H9 (cell line): ENCODE results near the gene SLC52A1. TPM values are rescaled to one million over a fixed set of nuclear protein-coding genes. Genes with fewer than 3 reads are reported as not detected.

ENCODE experiments used
- DNase-seq: peaks from one replicate; pipeline ENCODE4 v3.0.0-alpha.2; 2017
- H2AFZ ChIP-seq: one replicate; pipeline ENCODE4 v1.6.1; 2013; ENCODE audit warnings: mild to moderate bottlenecking, low read length, control low read depth, moderate library complexity
- H2AK5ac ChIP-seq: 2 replicates; pipeline ENCODE4 v1.6.1; 2013; ENCODE audit warnings: low read length, control low read depth, mixed read lengths; ENCODE audit not compliant: insufficient read length
- H2BK120ac ChIP-seq: one replicate; pipeline ENCODE4 v1.6.1; 2013; ENCODE audit warnings: low read depth, mild to moderate bottlenecking, low read length, control low read depth, inconsistent platforms; ENCODE audit not compliant: poor library complexity, severe bottlenecking
- H2BK12ac ChIP-seq: 2 replicates; pipeline ENCODE4 v1.6.1; 2013; ENCODE audit warnings: low read length, control low read depth, mixed read lengths, low read depth; ENCODE audit not compliant: insufficient read length
- H2BK15ac ChIP-seq: 2 replicates; pipeline ENCODE4 v1.6.1; 2013; ENCODE audit warnings: low read depth, low read length, control low read depth
- H2BK20ac ChIP-seq: one replicate; pipeline ENCODE4 v1.6.1; 2013; ENCODE audit warnings: low read depth, mild to moderate bottlenecking, low read length, control low read depth, inconsistent platforms; ENCODE audit not compliant: poor library complexity, severe bottlenecking
- H2BK5ac ChIP-seq: 2 replicates; pipeline ENCODE4 v1.6.1; 2013; ENCODE audit warnings: low read length, control low read depth, mixed read lengths; ENCODE audit not compliant: insufficient read length
- H3K14ac ChIP-seq: 2 replicates; pipeline ENCODE4 v1.6.1; 2013; ENCODE audit warnings: low read length, control low read depth; ENCODE audit not compliant: insufficient read depth
- H3K18ac ChIP-seq: 2 replicates; pipeline ENCODE4 v1.6.1; 2013; ENCODE audit warnings: low read depth, mild to moderate bottlenecking, mixed read lengths, low read length, control low read depth; ENCODE audit not compliant: insufficient read length
- H3K23ac ChIP-seq: 2 replicates; pipeline ENCODE4 v1.6.1; 2013; ENCODE audit warnings: low read length, control low read depth, mixed read lengths, low read depth; ENCODE audit not compliant: insufficient read length
- H3K23me2 ChIP-seq: 2 replicates; pipeline ENCODE4 v1.6.1; 2013; ENCODE audit warnings: low read depth, mild to moderate bottlenecking, mixed read lengths, low read length, control low read depth; ENCODE audit not compliant: insufficient read length, poor library complexity, severe bottlenecking
- H3K27ac ChIP-seq: 2 replicates; pipeline ENCODE4 v1.5.1; 2013; ENCODE audit warnings: low read length, control low read depth, mixed read lengths, low read depth; ENCODE audit not compliant: insufficient read length
- H3K27me3 ChIP-seq: 2 replicates; pipeline ENCODE4 v1.6.1; 2013; ENCODE audit warnings: low read length, control low read depth, inconsistent platforms; ENCODE audit not compliant: insufficient read depth
- H3K4ac ChIP-seq: 2 replicates; pipeline ENCODE4 v1.6.1; 2013; ENCODE audit warnings: low read depth, mild to moderate bottlenecking, control low read depth, inconsistent platforms, low read length, moderate library complexity
- H3K4me1 ChIP-seq: 2 replicates; pipeline ENCODE4 v1.6.1; 2013; ENCODE audit warnings: low read length, control low read depth, inconsistent platforms; ENCODE audit not compliant: insufficient read depth
- H3K4me2 ChIP-seq: 2 replicates; pipeline ENCODE4 v1.6.1; 2013; ENCODE audit warnings: low read length, control low read depth, mixed read lengths; ENCODE audit not compliant: insufficient read length, insufficient read depth
- H3K56ac ChIP-seq: 2 replicates; pipeline ENCODE4 v1.6.1; 2013; ENCODE audit warnings: low read depth, mild to moderate bottlenecking, mixed read lengths, low read length, control low read depth; ENCODE audit not compliant: insufficient read length
- H3K79me1 ChIP-seq: 2 replicates; pipeline ENCODE4 v1.6.1; 2013; ENCODE audit warnings: low read depth, mild to moderate bottlenecking, moderate library complexity, low read length, control low read depth, inconsistent platforms; ENCODE audit not compliant: insufficient read depth, poor library complexity, severe bottlenecking
- H3K79me2 ChIP-seq: 2 replicates; pipeline ENCODE4 v1.6.1; 2013; ENCODE audit warnings: low read length, control low read depth, inconsistent platforms; ENCODE audit not compliant: insufficient read depth
- H3K9ac ChIP-seq: 2 replicates; pipeline ENCODE4 v1.6.1; 2013; ENCODE audit warnings: low read length, control low read depth, mixed read lengths; ENCODE audit not compliant: insufficient read length; ENCODE audit errors: extremely low read depth
- H3K9me3 ChIP-seq: one replicate; pipeline ENCODE4 v1.6.1; 2013; ENCODE audit warnings: low read depth, low read length, inconsistent platforms; ENCODE audit not compliant: control insufficient read depth
- H3T11ph ChIP-seq: one replicate; pipeline ENCODE4 v1.6.1; 2013; ENCODE audit warnings: mild to moderate bottlenecking, low read length, control low read depth, inconsistent platforms
- H4K20me1 ChIP-seq: one replicate; pipeline ENCODE4 v1.6.1; 2013; ENCODE audit not compliant: control insufficient read depth, insufficient read length, insufficient read depth
- H4K5ac ChIP-seq: 2 replicates; pipeline ENCODE4 v1.6.1; 2013; ENCODE audit warnings: low read depth, mild to moderate bottlenecking, mixed read lengths, low read length, control low read depth; ENCODE audit not compliant: insufficient read length
- H4K8ac ChIP-seq: replicated peaks from 2 replicates; pipeline ENCODE4 v1.6.1; 2013; ENCODE audit warnings: low read length, control low read depth, mixed read lengths, low read depth; ENCODE audit not compliant: insufficient read length
- H4K91ac ChIP-seq: 2 replicates; pipeline ENCODE4 v1.6.1; 2013; ENCODE audit warnings: low read depth, mild to moderate bottlenecking, moderate library complexity, mixed read lengths, low read length, control low read depth; ENCODE audit not compliant: insufficient read length
- H3K27ac Mint-ChIP-seq, 3 experiments: 2 replicates in 2 of 3; 3 replicates in 1 of 3; pipeline ENCODE4 v1.8.0; 2020 to 2021; ENCODE audit warnings: mixed read lengths in 3 of 3, mild to moderate bottlenecking in 1 of 3, moderate library complexity in 1 of 3
- H3K27me3 Mint-ChIP-seq: 2 replicates; pipeline ENCODE4 v1.8.0; 2021; ENCODE audit warnings: low read depth, mild to moderate bottlenecking, moderate library complexity, mixed read lengths
- H3K36me3 Mint-ChIP-seq, 3 experiments: 2 replicates in 2 of 3; 3 replicates in 1 of 3; pipeline ENCODE4 v1.8.0; 2020 to 2021; ENCODE audit warnings: low read depth in 3 of 3, mixed read lengths in 3 of 3; ENCODE audit not compliant: insufficient read depth in 1 of 3
- H3K4me1 Mint-ChIP-seq, 2 experiments: 2 replicates each; pipeline ENCODE4 v1.8.0; 2020; ENCODE audit warnings: mixed read lengths in 2 of 2
- H3K4me3 Mint-ChIP-seq, 2 experiments: 2 replicates in 1 of 2; 3 replicates in 1 of 2; pipeline ENCODE4 v1.8.0; 2020 to 2021; ENCODE audit warnings: mild to moderate bottlenecking in 2 of 2, mixed read lengths in 2 of 2, moderate library complexity in 1 of 2
- H3K9me3 Mint-ChIP-seq, 2 experiments: 2 replicates in 1 of 2; 3 replicates in 1 of 2; pipeline ENCODE4 v1.8.0; 2020; ENCODE audit warnings: mild to moderate bottlenecking in 2 of 2, mixed read lengths in 2 of 2, moderate library complexity in 1 of 2
- WGBS: extraction: QIAGEN DNeasy Blood & Tissue Kit; methylation state at CpG from one replicate; pipeline ENCODE4 v1.1.7; 2013; ENCODE audit warnings: missing lambda C conversion rate, low lambda C conversion rate, mixed read lengths; ENCODE audit not compliant: insufficient read length; ENCODE audit errors: extremely low coverage; 5-methylcytosine and 5-hydroxymethylcytosine counted together
- total RNA-seq: library from RNA; stranded (reverse); gene quantifications from 2 replicates; pipeline ENCODE4 v1.2.1, GENCODE V29; 2021
- TF ChIP-seq, protein P1 (sequence below): fragments of 200-600 bp; sonication (generic); conservative IDR thresholded peaks from 3 replicates; pipeline ENCODE4 v1.8.0; 2021; ENCODE audit warnings: antibody characterized with exemption, mild to moderate bottlenecking

The SLC52A1 gene
- total RNA-seq, 1 experiment from 2014 or later: 0.17 TPM

GRCh38 chr17:5024604-5025003, 10.6 kb downstream of the SLC52A1 start:
- H3K4me2 ChIP-seq: no peak overlapping the region
- no peaks in the 10 kb centered on the region for H3K23me2 ChIP-seq
- H2BK12ac ChIP-seq: no peak overlapping the region
- H4K5ac ChIP-seq: no peak overlapping the region
- no peak overlapping the region for H3K14ac ChIP-seq
- no peaks in the 10 kb centered on the region for H3K79me1 ChIP-seq
- no peak overlapping the region for H4K8ac ChIP-seq
- no peak overlapping the region for H3K18ac ChIP-seq
- H2AK5ac ChIP-seq: no peak overlapping the region
- no peaks in the 10 kb centered on the region for H3K9me3 Mint-ChIP-seq
- no peak overlapping the region for H3K9ac ChIP-seq
- H3K23ac ChIP-seq: no peak overlapping the region
- no peak overlapping the region for H3T11ph ChIP-seq
- peak overlapping the region in 1 of 3 experiments; percentile 73; a peak in 1 of 7 replicates for H3K27ac Mint-ChIP-seq
- H2AFZ ChIP-seq: no peak overlapping the region
- DNase-seq: no peak
- H3K27ac ChIP-seq: no peak overlapping the region
- no peak overlapping the region for H3K4ac ChIP-seq
- H2BK20ac ChIP-seq: no peak overlapping the region
- no peaks in the 10 kb centered on the region for H4K20me1 ChIP-seq
- no peak overlapping the region for H2BK5ac ChIP-seq
- TF ChIP-seq, protein P1, sequence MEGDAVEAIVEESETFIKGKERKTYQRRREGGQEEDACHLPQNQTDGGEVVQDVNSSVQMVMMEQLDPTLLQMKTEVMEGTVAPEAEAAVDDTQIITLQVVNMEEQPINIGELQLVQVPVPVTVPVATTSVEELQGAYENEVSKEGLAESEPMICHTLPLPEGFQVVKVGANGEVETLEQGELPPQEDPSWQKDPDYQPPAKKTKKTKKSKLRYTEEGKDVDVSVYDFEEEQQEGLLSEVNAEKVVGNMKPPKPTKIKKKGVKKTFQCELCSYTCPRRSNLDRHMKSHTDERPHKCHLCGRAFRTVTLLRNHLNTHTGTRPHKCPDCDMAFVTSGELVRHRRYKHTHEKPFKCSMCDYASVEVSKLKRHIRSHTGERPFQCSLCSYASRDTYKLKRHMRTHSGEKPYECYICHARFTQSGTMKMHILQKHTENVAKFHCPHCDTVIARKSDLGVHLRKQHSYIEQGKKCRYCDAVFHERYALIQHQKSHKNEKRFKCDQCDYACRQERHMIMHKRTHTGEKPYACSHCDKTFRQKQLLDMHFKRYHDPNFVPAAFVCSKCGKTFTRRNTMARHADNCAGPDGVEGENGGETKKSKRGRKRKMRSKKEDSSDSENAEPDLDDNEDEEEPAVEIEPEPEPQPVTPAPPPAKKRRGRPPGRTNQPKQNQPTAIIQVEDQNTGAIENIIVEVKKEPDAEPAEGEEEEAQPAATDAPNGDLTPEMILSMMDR: no peak
- H3K56ac ChIP-seq: no peak overlapping the region
- H4K91ac ChIP-seq: no peak overlapping the region
- no peak overlapping the region for H2BK120ac ChIP-seq
- H3K9me3 ChIP-seq: no peaks in the 10 kb centered on the region
- H3K4me3 Mint-ChIP-seq: no peak overlapping the region
- no peaks in the 10 kb centered on the region for H3K4me1 ChIP-seq
- H3K4me1 Mint-ChIP-seq: no peaks in the 10 kb centered on the region
- H3K79me2 ChIP-seq: no peaks in the 10 kb centered on the region
- H2BK15ac ChIP-seq: no peak overlapping the region
- no CpG with 5 or more reads among the region's 4 CpGs for WGBS
- H3K27me3 Mint-ChIP-seq: peaks cover 7% of the 10 kb centered on the region
- peaks cover 2% of the 10 kb centered on the region; the same call in 1 of the 2 replicates for H3K27me3 ChIP-seq
- peaks cover 28 to 48% (median 41%) of the 10 kb centered on the region in 3 experiments for H3K36me3 Mint-ChIP-seq
